Endothelial cell of umbilical vein (primary cell): Measurements from ENCODE around the gene ZNF79.

Experiments used
- CTCF ChIP-seq, 2 donors: IDR thresholded peaks; 1 replicate in 1 of 2; 2 replicates in 1 of 2; pipeline ENCODE4 v1.5.1; 2011; ENCODE audit warnings: low read length in 2 of 2, mild to moderate bottlenecking in 2 of 2, moderate library complexity in 2 of 2, control low read depth in 1 of 2, inconsistent platforms in 1 of 2, low read depth in 1 of 2; ENCODE audit not compliant: insufficient read depth in 1 of 2; ENCODE audit errors: extremely low read depth in 1 of 2
- EZH2 ChIP-seq: IDR thresholded peaks from 2 replicates; pipeline ENCODE4 v1.6.1; 2012; ENCODE audit warnings: borderline replicate concordance, low read depth, mild to moderate bottlenecking, moderate library complexity, low read length, inconsistent platforms; ENCODE audit not compliant: severe bottlenecking
- FOS ChIP-seq: IDR thresholded peaks from 2 replicates; pipeline ENCODE4 v1.6.1; 2011; ENCODE audit warnings: mild to moderate bottlenecking, low read length, moderate library complexity, borderline replicate concordance; ENCODE audit not compliant: insufficient read depth
- GATA2 ChIP-seq: IDR thresholded peaks from 2 replicates; pipeline ENCODE4 v1.7.0; 2011; ENCODE audit warnings: low read depth, mild to moderate bottlenecking, moderate library complexity, mixed read lengths, low read length; ENCODE audit not compliant: insufficient read length, insufficient read depth
- JUN ChIP-seq: IDR thresholded peaks from 2 replicates; pipeline ENCODE4 v1.6.1; 2011; ENCODE audit warnings: borderline replicate concordance, low read depth; ENCODE audit not compliant: insufficient read length, insufficient read depth
- MAX ChIP-seq: IDR thresholded peaks from 2 replicates; pipeline ENCODE4 v1.6.1; 2011; ENCODE audit not compliant: insufficient read depth, insufficient read length
- MYC ChIP-seq: IDR thresholded peaks from one replicate; pipeline ENCODE4 v1.6.1; 2011; ENCODE audit warnings: mild to moderate bottlenecking, low read depth, low read length
- POLR2A ChIP-seq: IDR thresholded peaks from 2 replicates; pipeline ENCODE4 v1.6.1; 2012; ENCODE audit warnings: low read depth, mild to moderate bottlenecking, control low read depth, low read length
- POLR2AphosphoS5 ChIP-seq: IDR thresholded peaks from 2 replicates; pipeline ENCODE4 v1.6.1; 2012; ENCODE audit warnings: low read depth, mild to moderate bottlenecking, control low read depth, low read length, moderate library complexity; ENCODE audit not compliant: insufficient read depth

DNA sequence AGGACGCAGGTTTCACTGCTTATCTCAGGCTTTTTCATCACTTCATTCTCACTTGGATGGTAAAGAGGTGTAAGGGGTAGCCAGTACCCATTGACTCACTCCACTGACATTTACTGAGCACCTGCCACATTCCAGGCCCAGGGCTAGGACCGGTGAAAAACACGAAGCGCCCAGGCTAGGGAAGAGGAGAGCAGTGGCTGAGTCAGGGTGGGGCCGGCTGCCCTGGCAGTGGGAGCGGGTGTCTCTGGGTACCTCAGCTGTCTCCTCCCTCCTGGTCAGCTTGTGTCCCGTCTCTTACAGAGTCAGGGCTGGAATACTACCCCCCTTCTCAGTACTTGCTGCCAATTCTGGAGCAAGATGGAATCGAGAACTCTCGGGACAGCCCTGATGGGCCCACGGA lies 49.3 kb downstream of the ZNF79 start:
- TF ChIP-seq POLR2A (no peak), CTCF (IDR thresholded peaks at IDR 0.05; ENCODE audit: extremely low read depth in 1 of 2, insufficient read depth in 1 of 2, low read depth in 1 of 2, low read length in 2 of 2) (no peak), JUN (no peak), EZH2 (no peak), GATA2 (no peak), POLR2AphosphoS5 (no peak), MAX (no peak), MYC (no peak), FOS (no peak)
